Rectal smooth muscle tissue (tissue), 1 donor: ENCODE data around the gene CLPTM1L.

Source experiments
- H3K27ac ChIP-seq: one replicate; pipeline ENCODE4 v1.7.0; 2013; ENCODE audit warnings: low read depth, low read length, inconsistent platforms
- H3K27me3 ChIP-seq: one replicate; pipeline ENCODE4 v1.7.0; 2013; ENCODE audit warnings: low read length; ENCODE audit not compliant: control insufficient read depth, insufficient read depth
- H3K36me3 ChIP-seq: one replicate; pipeline ENCODE4 v1.7.0; 2013; ENCODE audit warnings: low read length; ENCODE audit not compliant: control insufficient read depth, insufficient read depth
- H3K4me1 ChIP-seq: one replicate; pipeline ENCODE4 v1.7.0; 2013; ENCODE audit warnings: low read length; ENCODE audit not compliant: control insufficient read depth, insufficient read depth
- H3K4me3 ChIP-seq: one replicate; pipeline ENCODE4 v1.7.0; 2013; ENCODE audit warnings: low read length
- H3K9ac ChIP-seq: one replicate; pipeline ENCODE4 v1.7.0; 2013; ENCODE audit warnings: low read length

Gene CLPTM1L

DNA sequence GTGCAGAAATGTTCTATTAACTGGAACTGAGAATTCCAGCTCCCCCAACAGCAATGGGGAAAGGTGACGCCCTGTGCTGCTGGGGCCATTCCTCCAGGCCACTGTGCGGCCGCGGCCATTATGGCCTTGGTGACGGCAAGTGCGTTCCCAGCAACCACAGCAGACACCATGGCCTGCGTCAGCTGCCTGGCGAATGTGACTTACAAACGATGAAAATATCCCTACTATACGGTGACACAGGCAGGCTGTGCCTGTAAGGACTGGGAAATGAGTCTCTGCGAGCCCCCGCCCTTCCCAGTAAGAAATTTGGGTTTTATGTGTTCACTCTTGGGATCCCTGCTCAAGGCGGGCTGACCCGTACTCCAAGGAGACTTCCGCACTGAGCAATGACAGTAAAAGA lies 20.6 kb downstream of the CLPTM1L start:
- Histone ChIP-seq H3K27me3 (no peaks in the 10 kb centered on the region), H3K4me3 (no peak overlapping the region), H3K27ac (no peak overlapping the region), H3K36me3 (peaks cover 44% of the 10 kb centered on the region), H3K9ac (no peak overlapping the region), H3K4me1 (no peaks in the 10 kb centered on the region)

DNA sequence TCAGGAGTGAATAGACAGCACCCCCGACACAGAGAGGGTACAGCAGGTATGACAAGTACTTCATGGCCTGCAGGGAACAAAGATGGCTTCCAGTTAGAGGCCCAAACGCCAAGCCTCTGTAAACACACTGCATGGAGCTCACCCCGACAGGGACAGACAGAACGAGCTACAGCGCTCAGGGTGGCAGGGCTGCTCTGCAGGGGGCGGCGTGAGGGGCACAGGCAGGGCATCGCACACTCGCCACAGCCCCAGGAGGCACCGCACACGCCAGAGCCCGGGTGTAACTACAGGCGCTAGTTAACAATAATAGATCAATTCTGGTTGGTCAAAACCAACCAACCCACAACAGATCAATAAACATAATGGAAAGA lies 21.1 kb downstream of the CLPTM1L start:
- Histone ChIP-seq H3K9ac (no peak overlapping the region), H3K4me1 (no peaks in the 10 kb centered on the region), H3K36me3 (peaks cover 40% of the 10 kb centered on the region), H3K27me3 (no peaks in the 10 kb centered on the region), H3K27ac (no peak overlapping the region), H3K4me3 (no peak overlapping the region)

DNA sequence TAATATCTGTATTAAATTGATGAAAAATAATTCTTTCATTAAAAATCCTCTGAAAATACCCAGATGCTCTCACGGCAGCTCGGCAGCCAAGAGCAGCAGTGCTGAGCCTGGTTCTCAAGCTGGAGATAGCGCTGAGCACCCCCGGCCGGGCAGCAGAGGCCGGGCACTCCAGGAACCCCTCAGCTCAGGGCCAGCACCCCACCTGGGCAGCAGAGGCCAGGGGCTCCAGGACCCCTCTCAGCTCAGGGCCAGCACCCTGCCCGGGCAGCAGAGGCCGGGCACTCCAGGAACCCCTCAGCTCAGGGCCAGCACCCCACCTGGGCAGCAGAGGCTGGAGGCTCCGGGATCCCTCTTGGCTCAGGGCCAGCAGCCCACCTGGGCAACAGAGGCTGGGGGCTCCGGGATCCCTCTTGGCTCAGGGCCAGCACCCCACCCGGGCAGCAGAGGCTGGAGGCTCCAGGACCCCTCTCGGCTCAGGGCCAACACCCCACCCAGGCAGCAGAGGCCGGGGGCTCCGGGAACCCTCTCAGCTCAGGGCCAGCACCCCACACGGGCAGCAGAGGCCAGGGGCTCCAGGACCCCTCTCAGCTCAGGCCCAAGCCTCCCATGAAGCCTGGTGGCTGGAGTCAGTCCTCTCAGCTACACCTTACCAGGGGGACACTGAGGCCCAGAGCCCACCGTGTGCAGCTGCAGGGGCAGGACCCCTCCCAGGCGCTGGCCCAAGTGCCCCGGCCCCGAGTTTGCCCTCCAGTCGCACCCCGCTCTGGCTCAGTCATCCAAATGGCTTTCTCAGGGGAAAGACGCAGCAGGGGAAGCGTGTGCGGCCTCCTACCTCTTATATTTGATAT lies 21.7 kb downstream of the CLPTM1L start:
- Histone ChIP-seq H3K27me3 (no peaks in the 10 kb centered on the region), H3K36me3 (peaks cover 44% of the 10 kb centered on the region), H3K4me3 (no peak overlapping the region), H3K9ac (no peak overlapping the region), H3K27ac (no peak overlapping the region), H3K4me1 (no peaks in the 10 kb centered on the region)

DNA sequence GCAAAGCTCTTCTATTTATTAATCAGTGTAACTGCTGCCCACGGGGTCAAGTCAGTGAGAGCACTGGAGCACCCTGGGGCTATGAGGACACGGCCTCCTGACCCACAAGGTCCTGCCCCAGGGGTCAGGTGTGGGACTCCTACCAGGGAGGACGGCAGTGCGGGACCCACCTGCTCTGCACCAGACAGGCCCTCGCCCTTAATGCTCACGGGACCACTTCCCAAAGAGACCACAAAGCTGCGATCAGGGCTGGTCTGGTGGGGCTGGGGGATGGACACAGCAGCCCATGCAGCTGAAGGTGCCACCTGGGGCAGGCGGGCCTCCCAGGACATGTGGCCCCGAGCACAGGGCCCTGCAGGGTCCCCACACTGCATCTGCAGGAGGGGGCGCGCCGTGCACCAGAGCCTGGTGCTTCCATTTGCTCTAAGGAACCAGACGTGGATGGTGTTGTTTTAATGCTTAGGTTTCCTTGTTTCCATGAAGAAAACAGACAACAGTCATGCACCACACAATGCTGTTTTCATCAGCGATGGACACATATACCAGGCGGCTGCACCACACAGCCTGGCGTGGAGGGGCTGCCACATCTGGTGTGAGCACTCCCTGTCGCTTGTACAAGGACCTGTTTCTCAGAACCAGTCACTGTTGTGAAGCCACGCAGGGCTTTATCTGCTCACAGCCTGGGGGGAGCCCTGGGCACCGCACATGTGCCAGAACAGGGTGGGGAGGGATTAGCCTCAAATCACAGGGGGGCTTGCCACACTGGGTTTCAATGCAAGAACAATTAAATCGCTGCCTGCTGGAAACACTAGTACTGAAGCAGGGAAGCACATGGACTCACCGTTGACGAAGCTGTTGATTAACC lies 22.6 kb downstream of the CLPTM1L start:
- Histone ChIP-seq H3K9ac (no peak overlapping the region), H3K27me3 (no peaks in the 10 kb centered on the region), H3K27ac (no peak overlapping the region), H3K4me1 (no peaks in the 10 kb centered on the region), H3K4me3 (no peak overlapping the region), H3K36me3 (peaks cover 48% of the 10 kb centered on the region)

DNA sequence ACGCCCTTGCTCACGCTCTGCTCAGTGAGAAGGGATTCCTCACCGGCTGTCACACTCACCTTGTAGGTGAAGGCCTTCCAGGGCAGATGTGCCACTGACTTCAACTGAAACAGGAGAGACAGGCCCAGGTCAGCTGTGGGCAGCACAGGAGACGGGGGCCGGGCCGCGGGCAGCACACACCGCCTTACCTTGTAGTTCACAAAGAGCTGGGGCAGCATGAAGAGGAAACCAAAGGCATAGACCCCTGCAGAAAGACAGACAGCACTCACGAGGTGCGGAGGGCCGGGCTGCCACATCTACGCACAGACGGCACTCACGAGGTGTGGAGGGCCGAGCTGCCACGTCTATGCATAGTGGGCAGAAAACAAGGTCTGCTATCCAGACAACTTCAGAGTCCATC lies 23.3 kb downstream of the CLPTM1L start:
- Histone ChIP-seq H3K4me3 (no peak overlapping the region), H3K36me3 (peaks cover 48% of the 10 kb centered on the region), H3K9ac (no peak overlapping the region), H3K27me3 (no peaks in the 10 kb centered on the region), H3K27ac (no peak overlapping the region), H3K4me1 (no peaks in the 10 kb centered on the region)

DNA sequence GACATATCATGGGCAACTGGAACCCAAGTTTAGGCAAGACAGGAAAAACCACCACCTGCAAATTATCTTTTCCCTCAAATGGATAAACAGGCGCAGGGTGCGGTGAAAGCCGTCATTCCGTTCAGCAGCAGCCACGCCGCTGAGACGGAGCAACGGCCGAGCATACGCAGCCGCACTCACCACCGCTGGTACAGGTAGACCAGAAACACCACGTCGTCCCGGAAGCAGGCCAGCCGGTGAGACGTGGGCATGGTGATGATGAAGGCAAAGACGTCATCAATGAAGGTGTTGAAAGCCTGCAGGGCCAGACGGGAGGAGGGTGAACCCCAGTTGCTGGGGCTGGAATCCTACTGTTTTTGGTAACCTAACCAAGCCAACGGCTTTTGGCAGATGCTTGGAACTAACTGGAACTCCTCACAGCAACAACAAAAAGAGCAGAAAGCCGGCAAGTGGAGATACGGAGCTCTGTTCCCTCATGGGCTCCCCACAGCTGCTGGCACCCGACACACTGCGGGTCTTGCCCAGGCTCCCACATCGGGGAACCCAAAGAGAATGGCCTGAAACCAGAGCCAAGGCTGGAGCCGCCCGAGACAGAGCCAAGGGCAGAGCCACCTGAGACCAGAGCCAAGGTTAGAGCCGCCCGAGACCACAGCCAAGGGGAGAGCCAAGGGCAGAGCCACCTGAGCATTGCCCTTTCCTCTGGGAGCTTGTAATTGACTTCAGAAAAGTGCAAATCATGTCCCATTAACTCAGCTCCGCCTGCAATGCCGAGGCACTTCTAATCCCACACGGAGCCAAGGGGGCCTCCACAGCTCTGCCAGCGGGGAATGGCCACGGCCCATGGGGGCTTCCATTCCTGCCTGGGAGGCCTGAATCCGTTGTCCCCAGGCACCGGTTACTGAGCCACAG lies 24.2 kb downstream of the CLPTM1L start:
- Histone ChIP-seq H3K27ac (no peak overlapping the region), H3K9ac (no peak overlapping the region), H3K36me3 (peaks cover 43% of the 10 kb centered on the region), H3K4me3 (no peak overlapping the region), H3K4me1 (no peaks in the 10 kb centered on the region), H3K27me3 (no peaks in the 10 kb centered on the region)

DNA sequence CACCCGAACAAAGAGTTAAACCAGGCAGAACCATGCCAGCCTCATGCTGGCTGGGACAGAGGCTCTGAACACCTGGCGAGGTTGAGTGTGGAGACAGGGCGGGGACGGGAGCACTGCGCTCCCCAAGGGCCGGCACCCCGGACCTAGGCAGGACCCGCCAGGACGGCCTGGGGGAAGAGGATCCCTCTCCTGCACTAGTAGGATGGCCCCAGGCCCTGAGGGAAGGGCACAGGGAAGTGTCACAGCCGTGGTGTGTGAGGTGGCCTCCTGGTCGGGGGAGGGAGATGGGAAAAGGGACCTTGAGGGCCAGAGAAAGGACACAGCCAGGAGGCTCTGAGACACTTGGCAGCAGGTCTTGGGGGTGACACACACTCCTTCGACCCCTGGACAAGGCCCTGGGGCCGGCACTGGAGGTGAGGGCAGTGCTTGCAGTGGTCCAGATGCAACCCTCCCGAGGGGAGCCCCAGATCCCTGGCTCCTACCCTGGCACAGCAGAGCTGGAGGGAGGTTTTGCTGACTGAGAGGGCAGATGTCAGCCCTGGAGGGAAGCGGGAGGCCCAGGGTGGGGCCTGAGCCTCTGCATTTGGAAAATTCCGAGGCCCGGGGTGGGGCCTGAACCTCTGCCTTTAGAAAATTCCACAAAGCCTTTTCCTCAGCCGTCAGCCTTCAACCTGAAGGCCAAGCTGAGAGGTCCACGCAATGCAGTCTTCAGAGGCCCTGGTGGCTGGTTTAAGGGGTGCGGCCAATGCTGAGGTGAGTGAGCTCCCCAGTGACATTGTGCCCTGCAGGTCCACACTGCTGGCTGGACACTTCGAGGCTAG lies 25.3 kb downstream of the CLPTM1L start:
- Histone ChIP-seq H3K27me3 (no peaks in the 10 kb centered on the region), H3K4me1 (no peaks in the 10 kb centered on the region), H3K4me3 (no peak overlapping the region), H3K9ac (no peak overlapping the region), H3K27ac (no peak overlapping the region), H3K36me3 (peaks cover 42% of the 10 kb centered on the region)

DNA sequence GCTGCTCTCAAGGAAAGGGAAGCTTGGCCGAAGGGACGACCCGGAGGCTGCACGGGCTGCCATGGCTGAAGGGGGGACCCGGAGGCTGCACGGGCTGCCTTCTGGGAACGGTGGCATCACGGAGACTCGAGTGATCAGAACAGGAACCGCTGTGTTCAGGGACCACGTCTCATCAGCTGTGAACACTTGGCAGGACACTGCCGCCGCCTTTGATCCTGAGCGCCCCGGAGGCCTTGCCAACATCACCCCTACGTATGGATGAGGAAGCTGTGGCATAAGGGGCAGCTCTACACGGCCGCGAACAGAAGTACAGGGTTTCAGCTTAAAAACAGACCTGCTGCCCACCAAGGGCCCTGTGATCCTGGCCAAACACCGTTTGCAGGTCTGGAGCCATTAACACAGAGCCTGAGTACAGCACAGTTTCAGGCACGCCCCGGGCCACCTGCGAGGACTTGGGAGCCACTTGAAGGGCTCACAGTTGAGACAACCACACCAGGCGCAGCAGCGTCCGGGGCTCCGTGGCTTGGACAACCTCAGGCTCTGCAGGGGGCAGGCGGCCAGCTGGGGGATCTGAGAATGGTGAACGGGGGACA lies 26.1 kb downstream of the CLPTM1L start:
- Histone ChIP-seq H3K36me3 (peaks cover 40% of the 10 kb centered on the region), H3K27me3 (no peaks in the 10 kb centered on the region), H3K27ac (no peak overlapping the region), H3K9ac (no peak overlapping the region), H3K4me1 (no peaks in the 10 kb centered on the region), H3K4me3 (no peak overlapping the region)

DNA sequence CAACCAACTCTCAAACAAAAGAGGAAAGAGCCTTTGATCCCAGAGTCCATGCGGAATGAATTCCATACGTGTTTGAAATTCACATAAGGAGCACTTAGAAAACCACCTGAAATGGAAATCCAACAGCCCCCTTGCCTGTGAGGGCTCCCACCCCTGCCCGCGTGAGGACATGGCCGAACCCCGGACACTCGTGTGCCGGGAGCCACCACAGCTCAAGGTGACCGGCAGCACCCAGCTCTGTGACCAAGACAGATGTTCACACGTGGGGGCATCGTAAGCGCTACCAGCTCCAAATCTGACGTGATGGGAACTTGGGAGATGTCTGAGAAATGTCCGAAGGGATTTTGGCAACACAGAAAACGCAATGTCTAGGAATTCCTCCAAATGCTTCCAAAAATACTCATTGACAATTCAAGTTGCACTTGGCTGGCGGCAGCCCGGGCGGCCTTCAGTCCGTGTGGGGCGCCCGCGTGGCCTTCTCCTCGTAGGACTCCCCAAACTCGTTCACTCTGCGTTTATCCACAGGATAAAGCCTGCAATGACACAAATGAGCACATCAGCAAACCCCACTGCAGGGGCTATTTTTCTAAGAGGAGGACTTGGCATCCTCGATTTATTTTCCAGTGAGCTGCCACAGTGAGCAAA lies 26.9 kb downstream of the CLPTM1L start:
- Histone ChIP-seq H3K4me3 (no peak overlapping the region), H3K9ac (no peak overlapping the region), H3K27me3 (no peaks in the 10 kb centered on the region), H3K36me3 (peaks cover 35% of the 10 kb centered on the region), H3K27ac (no peak overlapping the region), H3K4me1 (no peaks in the 10 kb centered on the region)

DNA sequence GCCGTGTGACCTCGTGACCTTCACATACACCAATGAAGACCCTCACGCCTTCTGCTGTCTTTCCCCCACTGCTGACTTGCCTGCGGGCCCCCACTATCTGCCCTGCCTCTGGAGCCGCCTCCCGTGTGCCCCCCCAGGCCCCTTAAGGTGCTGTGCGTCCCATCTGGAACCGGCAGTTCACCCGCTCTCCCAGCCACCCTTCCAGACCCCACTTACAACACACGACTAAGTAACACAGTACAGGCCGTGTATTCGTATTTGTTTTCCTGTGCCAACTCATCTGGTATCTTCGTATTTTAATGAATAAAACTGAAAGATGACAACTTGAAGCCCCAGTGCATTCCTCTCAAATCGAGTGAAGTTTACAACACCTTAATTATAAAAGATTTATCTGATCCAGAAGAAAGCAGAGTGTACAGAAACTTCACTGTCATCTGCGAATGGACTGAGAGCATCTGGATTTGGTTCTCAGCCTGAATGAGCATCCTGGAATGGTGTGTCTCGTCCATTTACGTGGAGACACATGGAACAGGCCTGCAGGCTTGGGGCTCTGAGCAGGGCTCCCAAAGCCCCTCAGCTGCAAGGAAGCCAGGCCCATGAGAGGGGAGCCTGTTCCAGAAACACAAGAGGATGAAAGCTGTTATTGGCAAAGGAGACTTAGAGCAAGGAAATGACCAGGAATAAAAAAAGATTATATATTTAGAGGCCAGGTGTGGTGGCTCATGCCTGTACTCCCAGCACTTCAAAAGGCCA lies 28.1 kb downstream of the CLPTM1L start:
- no peak overlapping the region for H3K9ac ChIP-seq
- no peaks in the 10 kb centered on the region for H3K4me1 ChIP-seq
- no peak overlapping the region for H3K27ac ChIP-seq
- H3K4me3 ChIP-seq, result no peak overlapping the region
- no peaks in the 10 kb centered on the region for H3K27me3 ChIP-seq
- peaks cover 27% of the 10 kb centered on the region for H3K36me3 ChIP-seq
